Calu3 (cell line): ENCODE results near the gene OBSCN. TPM values are rescaled to one million over a fixed set of nuclear protein-coding genes. Genes with fewer than 3 reads are reported as not detected.

Experiments
- microRNA-seq: library from miRNA; unstranded; fragments of <30 nt; microRNA quantifications from one replicate; pipeline ENCODE4 v1.2.0, GENCODE V29; 2022
- total RNA-seq: library from RNA; stranded (reverse); gene quantifications from 2 replicates; pipeline ENCODE4 v1.2.3, GENCODE V29; 2022

OBSCN gene
- total RNA-seq, 1 experiment from 2014 or later = 19.5 TPM

Small RNA genes within 50 kb of the gene (microRNA-seq; reads per million reads assigned to microRNA genes)
- 2.8 reads per million for gene MIR6742

Other genes starting within 250 kb of the OBSCN start
- gene WNT3A, start 201.0 kb upstream of the OBSCN start, total RNA-seq = not detected in 2 replicates
- gene ARF1, start 125.3 kb upstream of the OBSCN start, total RNA-seq = 510 and 512 TPM in 2 replicates
- 38.1 and 39.3 TPM in 2 replicates for gene C1orf35, start 104.7 kb upstream of the OBSCN start, total RNA-seq
- gene MRPL55, start 98.7 kb upstream of the OBSCN start, total RNA-seq = 69.1 and 72.3 TPM in 2 replicates
- gene GUK1, start 67.8 kb upstream of the OBSCN start, total RNA-seq = 238 and 262 TPM in 2 replicates
- gene GJC2, start 58.1 kb upstream of the OBSCN start, total RNA-seq = 1.2 and 1.3 TPM in 2 replicates
- 9.2 and 9.5 TPM in 2 replicates for gene IBA57, start 42.2 kb upstream of the OBSCN start, total RNA-seq
- 62.9 and 68.2 TPM in 2 replicates for gene TRIM11, start 198.8 kb downstream of the OBSCN start, total RNA-seq
- gene TRIM17, start 208.8 kb downstream of the OBSCN start, total RNA-seq = 2.3 and 3.8 TPM in 2 replicates